Putamen (tissue), 1 donor: ENCODE data around the gene OXNAD1.
A peak's percentile ranks its signal among the peaks of the same experiment; 100 is the strongest.
"Not testable (repeated sequence)": the region's sequence is repeated elsewhere in the genome, so short reads cannot be mapped to it uniquely, and the experiment has no call there.

Experiments
- DNase-seq: peaks from one replicate; pipeline ENCODE4 v3.0.0-alpha.2; 2016; ENCODE audit warnings: low spot score

OXNAD1 gene

GRCh38 chr3:16304061-16305010, 39.3 kb downstream of the OXNAD1 start:
- peak; percentile 21 for DNase-seq

GRCh38 chr3:16305111-16305541, 40.1 kb downstream of the OXNAD1 start:
- no peak for DNase-seq

- DNase-seq: no peak
Measured at GRCh38 chr3:16307832-16308531, 43.0 kb downstream of the OXNAD1 start.

GRCh38 chr3:16308727-16309126, 43.7 kb downstream of the OXNAD1 start:
- DNase-seq: no peak

- DNase-seq: no peak
Measured at GRCh38 chr3:16309558-16309957, 44.5 kb downstream of the OXNAD1 start.

GRCh38 chr3:16310486-16310885, 45.5 kb downstream of the OXNAD1 start:
- not testable (repeated sequence) for DNase-seq

- DNase-seq: no peak
Measured at GRCh38 chr3:16311960-16312451, 47.0 kb downstream of the OXNAD1 start.

GRCh38 chr3:16313886-16314645, 49.1 kb downstream of the OXNAD1 start:
- no peak for DNase-seq

GRCh38 chr3:16315623-16316022, 50.6 kb downstream of the OXNAD1 start:
- no peak for DNase-seq

GRCh38 chr3:16316396-16316795, 51.4 kb downstream of the OXNAD1 start:
- no peak for DNase-seq

- DNase-seq: no peak
Measured at GRCh38 chr3:16316847-16317560, 52.0 kb downstream of the OXNAD1 start.

- no peak for DNase-seq
Measured at GRCh38 chr3:16317561-16317945, 52.5 kb downstream of the OXNAD1 start.

- DNase-seq: no peak
Measured at GRCh38 chr3:16318176-16318575, 53.2 kb downstream of the OXNAD1 start.

- no peak for DNase-seq
Measured at GRCh38 chr3:16319307-16319706, 54.3 kb downstream of the OXNAD1 start.

GRCh38 chr3:16319723-16320122, 54.7 kb downstream of the OXNAD1 start:
- no peak for DNase-seq

GRCh38 chr3:16320711-16321110, 55.7 kb downstream of the OXNAD1 start:
- DNase-seq: no peak

- DNase-seq: no peak
Measured at GRCh38 chr3:16322189-16322588, 57.2 kb downstream of the OXNAD1 start.

GRCh38 chr3:16323737-16324136, 58.7 kb downstream of the OXNAD1 start:
- DNase-seq: no peak

GRCh38 chr3:16325850-16326249, 60.8 kb downstream of the OXNAD1 start:
- no peak for DNase-seq

GRCh38 chr3:16326724-16327349, 61.8 kb downstream of the OXNAD1 start:
- DNase-seq: no peak

- no peak for DNase-seq
Measured at GRCh38 chr3:16328124-16328523, 63.1 kb downstream of the OXNAD1 start.
